HepG2 (cell line): ENCODE data around the gene NUTF2. TPM values are rescaled to one million over a fixed set of nuclear protein-coding genes. Genes with fewer than 3 reads are reported as not detected.

Experiments used
- ATAC-seq: fragments of 200-7000 bp; cut with Tn5 transposase; 3 replicates; pipeline ENCODE4 v1.9.1; 2020; ENCODE audit warnings: mild to moderate bottlenecking, moderate library complexity
- BruUV-seq: library from RNA; stranded (reverse); fragments of 400-500 nt; replicated peaks from 2 replicates; lab custom pipeline; 2021; lab: Mats Ljungman, UMichigan
- CTCF ChIA-PET: fragments of 300-600 bp; formaldehyde crosslinking; extraction: SDS; loops from one replicate; lab custom pipeline; 2021; ENCODE audit warnings: low total read pairs, inconsistent platforms, low intra/inter-chr PET ratio; lab: Yijun Ruan, JAX
- POLR2A ChIA-PET: fragments of 350-600 bp; sonication (Branson Sonifier 250); formaldehyde crosslinking; loops from one replicate; lab custom pipeline; 2020; ENCODE audit warnings: antibody characterized with exemption, inconsistent platforms; lab: Yijun Ruan, JAX
- DNase-seq: peaks from one replicate; pipeline ENCODE4 v3.0.0-alpha.2; 2015; ENCODE audit warnings: low spot score
- FAIRE-seq: peaks from 3 replicates; lab custom pipeline; 2011; peaks lifted over from hg19 to GRCh38; lab: Jason Lieb, UNC
- H2AFZ ChIP-seq: one replicate; pipeline ENCODE4 v1.6.1; 2011; ENCODE audit warnings: low read length, inconsistent platforms
- H3K27ac ChIP-seq: fragments of 300-600 bp; 3 replicates; pipeline ENCODE4 v1.8.0; 2011; ENCODE audit warnings: mixed run types, mild to moderate bottlenecking, mixed read lengths, low read length, inconsistent platforms; ENCODE audit not compliant: insufficient read depth; ENCODE audit errors: extremely low read length
- H3K27me3 ChIP-seq, 2 experiments: fragments of 200-600 bp in 1 of 2; 2 replicates in 1 of 2; 3 replicates in 1 of 2; pipeline versions ENCODE4 v1.6.0 to v1.8.0; 2011; ENCODE audit warnings: low read length in 2 of 2, mild to moderate bottlenecking in 2 of 2, moderate library complexity in 2 of 2, inconsistent platforms in 1 of 2; ENCODE audit not compliant: insufficient read depth in 2 of 2, control insufficient read depth in 1 of 2
- H3K36me3 ChIP-seq, 2 experiments: fragments of 200-600 bp in 1 of 2; replicated peaks in 1 of 2; 2 replicates in 1 of 2; 3 replicates in 1 of 2; pipeline versions ENCODE4 v1.5.1 to v1.8.0; 2011; ENCODE audit warnings: low read length in 2 of 2, inconsistent platforms in 1 of 2; ENCODE audit not compliant: insufficient read depth in 2 of 2, control insufficient read depth in 1 of 2
- H3K4me1 ChIP-seq: 2 replicates; pipeline ENCODE4 v1.5.1; 2012; ENCODE audit warnings: low read length, inconsistent platforms; ENCODE audit not compliant: insufficient read depth
- H3K4me2 ChIP-seq: 2 replicates; pipeline ENCODE4 v1.6.0; 2011; ENCODE audit warnings: low read depth, low read length, inconsistent platforms
- H3K4me3 ChIP-seq, 3 experiments: fragments of 200-600 bp in 1 of 3; sonication (generic), shearing (Covaris generic) in 1 of 3; replicated peaks in 1 of 3; 2 replicates each; pipeline ENCODE4 v1.5.1; 2011 to 2016; ENCODE audit warnings: low read length in 3 of 3, inconsistent platforms in 2 of 3, low read depth in 2 of 3, mild to moderate bottlenecking in 2 of 3, control low read depth in 1 of 3, mixed read lengths in 1 of 3; ENCODE audit not compliant: insufficient read depth in 1 of 3
- H3K79me2 ChIP-seq: one replicate; pipeline ENCODE4 v1.6.1; 2011; ENCODE audit warnings: low read length, inconsistent platforms; ENCODE audit not compliant: insufficient read depth
- H3K9ac ChIP-seq: 2 replicates; pipeline ENCODE4 v1.6.0; 2011; ENCODE audit warnings: mild to moderate bottlenecking, low read depth, low read length, inconsistent platforms; ENCODE audit not compliant: insufficient read depth
- H3K9me3 ChIP-seq: 2 replicates; pipeline ENCODE4 v1.5.1; 2012; ENCODE audit warnings: mild to moderate bottlenecking, low read length
- H4K20me1 ChIP-seq: 2 replicates; pipeline ENCODE4 v1.6.0; 2011; ENCODE audit warnings: inconsistent platforms, mild to moderate bottlenecking, low read length, moderate library complexity; ENCODE audit not compliant: insufficient read depth
- CHCHD3 ChIP-seq: sonication (generic); formaldehyde crosslinking; IDR thresholded peaks from 2 replicates; pipeline ENCODE4 v1.8.0; 2022; ENCODE audit warnings: mild to moderate bottlenecking, missing genetic modification reagents, moderate library complexity
- JUNB ChIP-seq: sonication (generic); formaldehyde crosslinking; IDR thresholded peaks from 2 replicates; pipeline ENCODE4 v1.8.0; 2022; ENCODE audit warnings: missing genetic modification reagents, mild to moderate bottlenecking, borderline replicate concordance
- MATR3 ChIP-seq: sonication (generic); formaldehyde crosslinking; IDR thresholded peaks from 2 replicates; pipeline ENCODE4 v1.4.0; 2020; ENCODE audit warnings: missing genetic modification reagents
- RNF2 ChIP-seq: fragments of 450-650 bp; conservative IDR thresholded peaks from 2 replicates; pipeline ENCODE4 v1.6.1; 2016; ENCODE audit warnings: low read depth
- U2AF2 ChIP-seq: fragments of 200-400 bp; formaldehyde crosslinking; IDR thresholded peaks from 2 replicates; pipeline ENCODE4 v1.6.1; 2017; ENCODE audit warnings: low read depth, mild to moderate bottlenecking, low read length
- ZBTB4 ChIP-seq: sonication (generic); formaldehyde crosslinking; IDR thresholded peaks from 2 replicates; pipeline ENCODE4 v1.4.0; 2020; ENCODE audit warnings: missing genetic modification reagents, mild to moderate bottlenecking, borderline replicate concordance
- ZNF331 ChIP-seq: sonication (generic); formaldehyde crosslinking; IDR thresholded peaks from 2 replicates; pipeline ENCODE4 v1.4.0; 2020; ENCODE audit warnings: missing genetic modification reagents
- ZNF350 ChIP-seq: sonication (generic); formaldehyde crosslinking; IDR thresholded peaks from 2 replicates; pipeline ENCODE4 v1.4.0; 2020; ENCODE audit warnings: mild to moderate bottlenecking, low read depth, missing genetic modification reagents, borderline replicate concordance
- ZNF704 ChIP-seq: sonication (generic); formaldehyde crosslinking; IDR thresholded peaks from 2 replicates; pipeline ENCODE4 v1.8.1; 2023; ENCODE audit warnings: mild to moderate bottlenecking, inconsistent platforms, moderate library complexity, missing genetic modification reagents, borderline replicate concordance
- WGBS: methylation state at CpG from one replicate; pipeline ENCODE4 v1.1.6; 2017; ENCODE audit warnings: low lambda C conversion rate; 5-methylcytosine and 5-hydroxymethylcytosine counted together
- in situ Hi-C: cut with HindIII; loops from 2 replicates; pipeline ENCODE4 v1.10.0; 2017; ENCODE audit warnings: low pct_unique_long_range_greater_than_20kb; ENCODE audit not compliant: extremely low pct_ligation_motif_present
- intact Hi-C: fragments of 100-400 bp; cut with micrococcal nuclease; formaldehyde crosslinking; loops from one replicate; pipeline ENCODE4 v1.10.0; 2022; ENCODE audit not compliant: unreplicated experiment
- polyA plus RNA-seq, 8 experiments: library from polyadenylated mRNA; depleted of rRNA in 3 of 8; stranded (reverse) in 7 of 8; unstranded in 1 of 8; fragments of >200 nt; fragmentation: Illumina TruSeq in 4 of 8; extraction: Trizol in 4 of 8; gene quantifications; 2 replicates each; pipeline versions ENCODE4 v1.2.1 to v1.2.3, GENCODE V29; 2011 to 2016; ENCODE audit warnings: low read depth in 4 of 8, missing spikeins in 1 of 8, mixed read lengths in 1 of 8; ENCODE audit not compliant: insufficient read depth in 1 of 8
- total RNA-seq, 5 experiments: library from RNA; depleted of rRNA; stranded (reverse); fragments of >200 nt; fragmentation: Illumina TruSeq; extraction: Trizol; gene quantifications; 2 replicates each; pipeline ENCODE4 v1.2.3, GENCODE V29; 2016; ENCODE audit warnings: low read depth in 1 of 5
- TF ChIP-seq, protein P1 (sequence below): sonication (generic); formaldehyde crosslinking; IDR thresholded peaks from 2 replicates; pipeline ENCODE4 v1.9.0; 2022; ENCODE audit warnings: missing genetic modification reagents, mild to moderate bottlenecking, borderline replicate concordance

NUTF2 gene
- total and polyA plus RNA-seq, 2 of the 13 experiments (the other 11 are each of a cell fraction or from before 2014, with no cell fraction given), result 168 to 214 TPM

- no peak for TF ChIP-seq ZBTB4 (CRISPR knock-in tag)
Observed at GRCh38 chr16:67841198-67841815, 5.4 kb upstream of the NUTF2 start (continued).

DNA sequence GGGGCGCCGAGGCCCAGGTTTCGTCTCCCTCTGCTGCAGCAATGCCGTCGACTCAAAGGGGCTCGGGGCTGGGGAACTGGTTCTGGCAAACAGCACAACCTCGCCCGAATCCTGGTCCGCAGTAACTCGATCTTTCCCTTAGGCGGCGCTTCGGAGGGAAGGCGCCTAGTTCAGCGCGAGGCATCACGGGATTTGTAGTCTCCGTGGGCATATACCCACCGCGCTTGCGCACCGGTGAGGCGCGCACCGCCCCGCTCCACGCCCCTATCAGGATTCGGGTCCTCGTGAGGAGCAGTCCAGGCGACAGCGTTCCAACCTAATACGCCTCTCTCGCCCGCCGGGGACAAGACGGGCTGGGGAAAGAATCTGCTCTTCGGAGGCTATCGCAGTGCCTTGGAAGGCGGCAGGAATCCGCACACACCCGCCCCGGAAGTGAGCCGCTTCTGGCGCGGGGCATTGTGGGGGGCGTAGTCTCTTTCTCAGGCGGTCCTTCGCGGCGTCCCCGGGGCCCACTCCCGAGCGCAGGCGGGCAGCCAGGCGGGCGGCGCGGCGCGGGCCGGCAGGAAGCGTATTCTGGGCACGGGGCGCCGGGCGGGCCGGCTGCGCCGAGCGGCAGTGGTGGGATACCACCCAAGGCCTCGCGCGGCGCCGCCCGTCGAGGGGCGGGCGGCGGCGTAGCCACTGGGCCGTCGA is 4.8 kb upstream of the NUTF2 start, which contains the start of gene THAP11:
TSS of gene THAP11 (plus strand) at position 505 of the 693 bp plus-strand sequence. CDS start 235 bp downstream, outside the sequence.
- peak; percentile 46 for ATAC-seq
- no TSS peak for BruUV-seq
- ChIA-PET CTCF (interaction anchor here (1.0 to 2.6 kb wide), 6 partner anchors 24 to 174 kb away, joined by 3 to 28 read pairs (median 3); no protein-coding TSS in a partner anchor), POLR2A (no interaction called here)
- peak; percentile 76 for FAIRE-seq
- Histone ChIP-seq H3K27ac (peak within 1 kb of the TSS; percentile 92), H4K20me1 (peaks cover 16% of the 10 kb centered on the region), H2AFZ (peak within 1 kb of the TSS; percentile 97), H3K79me2 (peaks cover 33% of the 10 kb centered on the region), H3K36me3 (no peaks in the 10 kb centered on the region), H3K4me1 (peaks cover 51% of the 10 kb centered on the region), H3K27me3 (no peaks in the 10 kb centered on the region; a peak in 1 of 5 replicates), H3K9ac (peak within 1 kb of the TSS; percentile 93), H3K4me2 (peak within 1 kb of the TSS; percentile 89), H3K4me3 (peak within 1 kb of the TSS; percentile 80 to 97 (median 92)), H3K9me3 (no peaks in the 10 kb centered on the region)
- 1% methylated on average over 29 of the region's 83 CpGs for WGBS
- peak; percentile 96 for DNase-seq
- intact Hi-C loops (no loop called here), in situ Hi-C loops (no loop called here)
- TF ChIP-seq ZNF331 (peak; percentile 85), ZNF704 (CRISPR knock-in tag) (no peak), RNF2 (peak; percentile 91), JUNB (CRISPR knock-in tag) (no peak), MATR3 (CRISPR knock-in tag) (0 out of 2 replicates have a peak, but pooled peaks have one; percentile 15), ZNF350 (CRISPR knock-in tag) (peak; percentile 41; the same call in 1 of the 2 replicates), U2AF2 (no peak), CHCHD3 (0 out of 2 replicates have a peak, but pooled peaks have one; percentile 68)
- TF ChIP-seq, protein P1, sequence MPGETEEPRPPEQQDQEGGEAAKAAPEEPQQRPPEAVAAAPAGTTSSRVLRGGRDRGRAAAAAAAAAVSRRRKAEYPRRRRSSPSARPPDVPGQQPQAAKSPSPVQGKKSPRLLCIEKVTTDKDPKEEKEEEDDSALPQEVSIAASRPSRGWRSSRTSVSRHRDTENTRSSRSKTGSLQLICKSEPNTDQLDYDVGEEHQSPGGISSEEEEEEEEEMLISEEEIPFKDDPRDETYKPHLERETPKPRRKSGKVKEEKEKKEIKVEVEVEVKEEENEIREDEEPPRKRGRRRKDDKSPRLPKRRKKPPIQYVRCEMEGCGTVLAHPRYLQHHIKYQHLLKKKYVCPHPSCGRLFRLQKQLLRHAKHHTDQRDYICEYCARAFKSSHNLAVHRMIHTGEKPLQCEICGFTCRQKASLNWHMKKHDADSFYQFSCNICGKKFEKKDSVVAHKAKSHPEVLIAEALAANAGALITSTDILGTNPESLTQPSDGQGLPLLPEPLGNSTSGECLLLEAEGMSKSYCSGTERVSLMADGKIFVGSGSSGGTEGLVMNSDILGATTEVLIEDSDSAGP (CRISPR knock-in tag), result peak; percentile 59; the same call in 1 of the 2 replicates
